Pulmonary artery endothelial cell (primary cell): ENCODE measurements around the gene NGF. TPM values are rescaled to one million over a fixed set of nuclear protein-coding genes. Genes with fewer than 3 reads are reported as not detected.

ENCODE experiments used
- DNase-seq: peaks from one replicate; pipeline ENCODE4 v3.0.0-alpha.2; 2011; ENCODE audit warnings: low read depth, low spot score
- total RNA-seq: library from RNA; depleted of rRNA; stranded (reverse); fragments of >200 nt; gene quantifications from 2 replicates; pipeline ENCODE4 v1.2.3, GENCODE V29; 2014

Gene NGF
- total RNA-seq, 1 donor from 2014 or later = not detected

DNA sequence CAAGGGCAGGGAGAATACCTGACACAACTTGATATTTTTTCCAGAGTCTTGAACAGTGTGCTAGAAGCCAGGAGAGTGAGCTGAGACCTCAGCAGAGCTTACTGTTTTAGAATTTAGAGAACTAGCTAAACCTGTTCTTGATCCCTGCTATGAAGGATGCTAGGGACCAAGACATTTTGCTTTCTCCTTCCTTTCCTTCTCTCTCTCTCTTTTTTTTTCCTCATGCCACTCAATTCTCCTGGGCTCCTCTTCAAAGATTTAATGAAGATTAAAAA is 99.0 kb downstream of the NGF start:
- DNase-seq = no peak

DNA sequence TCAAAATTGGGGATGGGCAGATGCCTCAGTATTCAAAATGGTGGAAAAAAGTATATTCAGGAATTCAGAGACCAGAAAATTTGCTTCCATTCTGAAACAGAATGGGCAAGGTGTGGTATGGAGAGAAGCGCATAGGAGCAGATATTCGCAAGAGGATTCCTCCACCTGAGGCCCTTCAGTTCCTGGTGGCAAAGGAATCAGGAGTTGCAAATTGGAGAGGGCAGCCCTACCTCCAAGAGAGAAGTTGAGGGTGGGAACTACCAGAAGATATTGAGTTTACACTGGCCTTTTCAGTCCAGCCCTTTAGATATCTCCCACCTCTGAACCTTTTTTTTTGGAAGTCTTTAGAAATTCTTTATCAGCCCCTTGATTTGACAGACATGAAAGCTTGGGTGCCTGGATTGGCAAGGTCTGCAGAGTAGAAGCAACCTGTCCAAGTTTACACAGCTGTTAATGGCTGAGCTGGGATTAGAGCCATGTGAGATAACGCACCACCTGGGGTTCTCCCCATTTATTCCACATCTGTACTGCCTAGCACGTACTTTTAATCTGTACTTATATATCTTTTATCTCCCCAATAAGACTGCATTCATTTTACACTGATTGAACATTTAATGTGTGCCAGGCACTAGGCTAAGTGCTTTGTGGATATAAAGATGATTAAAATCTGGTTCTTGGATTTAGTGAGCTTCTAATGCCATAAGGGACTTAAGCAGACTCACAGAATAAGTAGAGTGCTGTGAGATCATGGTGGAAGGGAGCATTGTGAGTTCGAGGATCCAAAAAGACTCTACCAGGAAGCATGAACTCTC is 99.5 kb downstream of the NGF start:
- no peak for DNase-seq

DNA sequence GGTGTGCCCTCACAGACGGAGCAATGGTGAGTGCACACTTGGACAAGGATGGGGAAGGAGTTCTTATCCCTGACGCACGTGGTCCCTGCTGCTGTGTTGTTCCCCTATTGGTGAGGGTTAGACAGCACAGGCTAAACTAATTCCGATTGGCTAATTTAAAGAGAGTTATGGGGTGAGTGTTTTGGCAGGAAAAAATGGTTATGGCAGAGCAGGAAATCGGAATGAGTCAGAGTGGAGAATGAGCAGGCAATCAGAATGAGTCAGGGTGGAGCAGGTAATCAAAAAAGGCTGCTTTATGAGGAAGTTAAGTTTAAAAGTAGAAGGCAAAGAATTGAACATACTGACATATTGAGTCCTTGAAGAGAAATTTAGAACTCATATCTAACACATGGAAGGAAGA is 100.5 kb downstream of the NGF start:
- DNase-seq = no peak

GRCh38 chr1:115237023-115237422 is 101.0 kb downstream of the NGF start:
- no peak for DNase-seq

Other genes with a start within 250 kb of the NGF start
- gene TSPAN2, start 248.7 kb downstream of the NGF start, total RNA-seq = 0.39 and 0.86 TPM in 2 replicates